WTC11 (cell line): ENCODE measurements around the gene SHANK3.

Experiments used
- ATF3 ChIP-seq: sonication (generic); formaldehyde crosslinking; conservative IDR thresholded peaks from 2 replicates; pipeline ENCODE4 v1.8.1; 2022; ENCODE audit warnings: mild to moderate bottlenecking, missing genetic modification reagents
- CREB1 ChIP-seq: sonication (generic); formaldehyde crosslinking; IDR thresholded peaks from 2 replicates; pipeline ENCODE4 v1.8.0; 2023; ENCODE audit warnings: mild to moderate bottlenecking, missing genetic modification reagents
- CTCF ChIP-seq: fragments of 200-600 bp; IDR thresholded peaks from 2 replicates; pipeline ENCODE4 v1.8.0; 2022; ENCODE audit warnings: antibody characterized with exemption
- JUN ChIP-seq: sonication (generic); formaldehyde crosslinking; IDR thresholded peaks from 2 replicates; pipeline ENCODE4 v1.8.0; 2023; ENCODE audit warnings: mild to moderate bottlenecking, missing genetic modification reagents

DNA sequence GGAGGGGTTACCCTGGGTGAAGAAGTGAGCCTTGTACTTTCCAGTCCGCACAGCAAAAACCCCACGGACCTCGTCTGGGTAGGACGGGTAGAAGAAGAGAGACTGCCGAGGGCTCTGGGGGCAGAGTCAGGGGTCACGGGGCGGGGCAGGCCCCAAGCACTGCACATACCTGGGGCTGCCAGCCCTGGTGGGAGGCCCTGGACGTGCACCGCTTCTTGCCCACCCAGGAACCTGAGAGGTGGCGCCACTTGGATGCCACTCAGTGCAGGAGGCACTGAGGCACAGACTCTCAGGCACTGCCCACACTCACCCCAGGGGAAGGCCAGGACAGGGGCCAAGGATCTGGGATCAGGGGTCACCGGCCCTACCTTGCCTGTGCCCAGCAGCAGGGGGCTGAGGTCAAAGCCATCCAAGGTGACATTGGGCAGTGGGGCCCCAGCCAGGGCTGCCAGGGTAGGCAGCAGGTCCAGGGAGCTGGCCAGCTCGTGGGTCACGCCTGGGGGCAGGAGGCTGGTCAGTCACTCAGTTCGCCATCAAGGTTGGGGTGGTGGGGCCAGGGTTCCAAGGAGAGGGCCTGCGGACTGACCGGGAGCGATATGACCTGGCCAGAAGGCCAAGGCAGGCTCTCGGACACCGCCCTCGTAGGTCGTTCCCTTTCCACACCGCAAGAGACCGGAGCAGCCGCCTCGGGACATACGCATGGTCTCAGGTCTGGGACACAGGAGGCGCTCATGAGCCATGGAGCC lies 46.9 kb upstream of the SHANK3 start:
- TF ChIP-seq CREB1 (CRISPR knock-in tag) (no peak), CTCF (no peak), JUN (no peak), ATF3 (CRISPR knock-in tag) (no peak)
